Fibroblast of lung (primary cell): ENCODE data around the gene GBA3. TPM values are rescaled to one million over a fixed set of nuclear protein-coding genes. Genes with fewer than 3 reads are reported as not detected.

ENCODE experiments used
- DNase-seq, 2 donors: peaks; one replicate each; pipeline versions ENCODE4 v3.0.0 to v3.0.0-alpha.2; 2010; ENCODE audit warnings: low read depth in 2 of 2
- H2AFZ ChIP-seq: 2 replicates; pipeline ENCODE4 v1.5.1; 2012; ENCODE audit warnings: low read length, control low read depth, inconsistent platforms
- H3K27ac ChIP-seq: 2 replicates; pipeline ENCODE4 v1.5.1; 2011; ENCODE audit warnings: low read length, control low read depth; ENCODE audit not compliant: insufficient read depth
- H3K27me3 ChIP-seq: 2 replicates; pipeline ENCODE4 v1.5.1; 2011; ENCODE audit warnings: mild to moderate bottlenecking, low read length; ENCODE audit not compliant: control insufficient read depth, insufficient read depth
- H3K36me3 ChIP-seq: 2 replicates; pipeline ENCODE4 v1.5.1; 2011; ENCODE audit warnings: low read length; ENCODE audit not compliant: control insufficient read depth, insufficient read depth
- H3K4me1 ChIP-seq: 2 replicates; pipeline ENCODE4 v1.5.1; 2011; ENCODE audit warnings: low read length; ENCODE audit not compliant: control insufficient read depth, insufficient read depth; ENCODE audit errors: extremely low read depth
- H3K4me2 ChIP-seq: 2 replicates; pipeline ENCODE4 v1.5.1; 2011; ENCODE audit warnings: low read length, control low read depth; ENCODE audit not compliant: insufficient read depth; ENCODE audit errors: extremely low read depth
- H3K4me3 ChIP-seq, 4 experiments: fragments of 200-600 bp in 1 of 4; sonication (generic) in 1 of 4; replicated peaks in 1 of 4; 2 replicates each; pipeline ENCODE4 v1.5.1; 2011 to 2016; ENCODE audit warnings: low read length in 4 of 4, low read depth in 3 of 4, mild to moderate bottlenecking in 3 of 4, control low read depth in 2 of 4, inconsistent platforms in 1 of 4, mixed read lengths in 1 of 4; ENCODE audit not compliant: insufficient read depth in 1 of 4; ENCODE audit errors: control extremely low read depth in 1 of 4
- H3K79me2 ChIP-seq: 2 replicates; pipeline ENCODE4 v1.5.1; 2012; ENCODE audit warnings: mild to moderate bottlenecking, low read length, inconsistent platforms; ENCODE audit not compliant: control insufficient read depth, insufficient read depth
- H3K9ac ChIP-seq: 2 replicates; pipeline ENCODE4 v1.5.1; 2011; ENCODE audit warnings: mild to moderate bottlenecking, low read length, control low read depth; ENCODE audit not compliant: insufficient read depth
- H3K9me3 ChIP-seq: 2 replicates; pipeline ENCODE4 v1.5.1; 2012; ENCODE audit warnings: low read depth, low read length; ENCODE audit not compliant: control insufficient read depth, insufficient read depth
- H4K20me1 ChIP-seq: 2 replicates; pipeline ENCODE4 v1.5.1; 2011; ENCODE audit warnings: low read length; ENCODE audit not compliant: control insufficient read depth, insufficient read depth; ENCODE audit errors: extremely low read depth
- EZH2 ChIP-seq: IDR thresholded peaks from 2 replicates; pipeline ENCODE4 v1.5.1; 2012; ENCODE audit warnings: low read length, control low read depth, mild to moderate bottlenecking; ENCODE audit errors: missing control alignments
- polyA plus RNA-seq, 2 donors: library from polyadenylated mRNA; depleted of rRNA in 1 of 2; stranded (reverse) in 1 of 2; unstranded in 1 of 2; fragments of >200 nt; gene quantifications; 2 replicates each; pipeline ENCODE4 v1.2.1, GENCODE V29; 2011 to 2012; ENCODE audit warnings: missing spikeins in 1 of 2
- total RNA-seq: library from RNA; depleted of rRNA; stranded (reverse); fragments of >200 nt; gene quantifications from 2 replicates; pipeline ENCODE4 v1.2.1, GENCODE V29; 2014
- TF ChIP-seq, protein P1 (sequence below), 2 donors: IDR thresholded peaks in 1 of 2; conservative IDR thresholded peaks in 1 of 2; 1 replicate in 1 of 2; 2 replicates in 1 of 2; pipeline ENCODE4 v1.5.1; 2011 to 2012; ENCODE audit warnings: low read length in 2 of 2, control low read depth in 1 of 2, inconsistent platforms in 1 of 2, low read depth in 1 of 2, mild to moderate bottlenecking in 1 of 2

GBA3 gene
- total and polyA plus RNA-seq, 2 donors (not counting 1 experiment from before 2014, with no cell fraction given) = not detected

DNA sequence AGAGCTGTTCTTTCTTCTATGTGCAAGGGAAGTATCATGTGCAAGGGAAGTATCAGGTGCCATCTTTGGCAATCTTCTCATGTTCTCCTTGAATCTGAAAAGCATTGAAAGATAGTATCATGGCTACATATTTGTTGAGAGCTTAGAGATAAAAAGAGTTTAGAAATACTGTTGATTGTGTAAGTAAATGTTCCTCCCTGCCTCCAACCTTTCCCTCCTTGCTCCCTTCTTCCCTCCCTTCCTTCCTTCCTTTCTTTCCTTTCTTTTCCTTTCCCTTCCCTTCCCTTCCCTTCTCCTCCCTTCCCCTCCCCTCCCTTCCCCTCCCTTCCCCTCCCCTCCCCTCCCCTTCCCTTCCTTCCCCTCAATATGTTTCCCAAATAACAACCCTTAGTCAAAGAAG is 108.7 kb downstream of the GBA3 start:
- TF ChIP-seq, protein P1, sequence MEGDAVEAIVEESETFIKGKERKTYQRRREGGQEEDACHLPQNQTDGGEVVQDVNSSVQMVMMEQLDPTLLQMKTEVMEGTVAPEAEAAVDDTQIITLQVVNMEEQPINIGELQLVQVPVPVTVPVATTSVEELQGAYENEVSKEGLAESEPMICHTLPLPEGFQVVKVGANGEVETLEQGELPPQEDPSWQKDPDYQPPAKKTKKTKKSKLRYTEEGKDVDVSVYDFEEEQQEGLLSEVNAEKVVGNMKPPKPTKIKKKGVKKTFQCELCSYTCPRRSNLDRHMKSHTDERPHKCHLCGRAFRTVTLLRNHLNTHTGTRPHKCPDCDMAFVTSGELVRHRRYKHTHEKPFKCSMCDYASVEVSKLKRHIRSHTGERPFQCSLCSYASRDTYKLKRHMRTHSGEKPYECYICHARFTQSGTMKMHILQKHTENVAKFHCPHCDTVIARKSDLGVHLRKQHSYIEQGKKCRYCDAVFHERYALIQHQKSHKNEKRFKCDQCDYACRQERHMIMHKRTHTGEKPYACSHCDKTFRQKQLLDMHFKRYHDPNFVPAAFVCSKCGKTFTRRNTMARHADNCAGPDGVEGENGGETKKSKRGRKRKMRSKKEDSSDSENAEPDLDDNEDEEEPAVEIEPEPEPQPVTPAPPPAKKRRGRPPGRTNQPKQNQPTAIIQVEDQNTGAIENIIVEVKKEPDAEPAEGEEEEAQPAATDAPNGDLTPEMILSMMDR (conservative IDR thresholded peaks at IDR 0.05 in 1 of 2, IDR thresholded peaks at IDR 0.05 in 1 of 2; ENCODE audit: low read depth in 1 of 2, low read length in 2 of 2) = no peak
- no peak for TF ChIP-seq EZH2
- H3K27me3 ChIP-seq = no peaks in the 10 kb centered on the region
- H3K79me2 ChIP-seq = no peaks in the 10 kb centered on the region
- no peak for DNase-seq
- H3K9ac ChIP-seq = no peak overlapping the region
- no peak overlapping the region for H3K27ac ChIP-seq
- H3K4me1 ChIP-seq = no peaks in the 10 kb centered on the region
- no peaks in the 10 kb centered on the region for H3K9me3 ChIP-seq
- no peak overlapping the region for H3K4me3 ChIP-seq
- no peak overlapping the region for H3K4me2 ChIP-seq
- no peaks in the 10 kb centered on the region for H4K20me1 ChIP-seq
- no peak overlapping the region for H2AFZ ChIP-seq
- H3K36me3 ChIP-seq = no peaks in the 10 kb centered on the region

- TF ChIP-seq, protein P1 (conservative IDR thresholded peaks at IDR 0.05 in 1 of 2, IDR thresholded peaks at IDR 0.05 in 1 of 2; ENCODE audit: low read depth in 1 of 2, low read length in 2 of 2) = no peak
- TF ChIP-seq EZH2 = no peak
- H3K36me3 ChIP-seq = no peaks in the 10 kb centered on the region
- H2AFZ ChIP-seq = no peak overlapping the region
- no peaks in the 10 kb centered on the region for H3K79me2 ChIP-seq
- H3K9me3 ChIP-seq = no peaks in the 10 kb centered on the region
- H3K4me2 ChIP-seq = no peak overlapping the region
- H3K4me3 ChIP-seq = no peak overlapping the region
- no peak overlapping the region for H3K9ac ChIP-seq
- H4K20me1 ChIP-seq = no peaks in the 10 kb centered on the region
- DNase-seq = no peak
- no peak overlapping the region for H3K27ac ChIP-seq
- H3K4me1 ChIP-seq = no peaks in the 10 kb centered on the region
- H3K27me3 ChIP-seq = no peaks in the 10 kb centered on the region
These were observed 110.1 kb downstream of the GBA3 start for GRCh38 chr4:22802876-22803275.

- H3K9me3 ChIP-seq = no peaks in the 10 kb centered on the region
- no peaks in the 10 kb centered on the region for H3K79me2 ChIP-seq
- no peak overlapping the region for H3K27ac ChIP-seq
- no peaks in the 10 kb centered on the region for H3K36me3 ChIP-seq
- H3K9ac ChIP-seq = no peak overlapping the region
- H3K4me3 ChIP-seq = no peak overlapping the region
- no peaks in the 10 kb centered on the region for H3K4me1 ChIP-seq
- no peaks in the 10 kb centered on the region for H3K27me3 ChIP-seq
- no peak for DNase-seq
- TF ChIP-seq EZH2 = no peak
- TF ChIP-seq, protein P1 (conservative IDR thresholded peaks at IDR 0.05 in 1 of 2, IDR thresholded peaks at IDR 0.05 in 1 of 2; ENCODE audit: low read depth in 1 of 2, low read length in 2 of 2) = no peak
- H4K20me1 ChIP-seq = no peaks in the 10 kb centered on the region
- no peak overlapping the region for H3K4me2 ChIP-seq
- H2AFZ ChIP-seq = no peak overlapping the region
These were observed 110.8 kb downstream of the GBA3 start for GRCh38 chr4:22803512-22803911.
